ENCODE data around the gene XIRP1.
A peak's percentile ranks its signal among the peaks of the same experiment; 100 is the strongest.

The XIRP1 gene

GRCh38 chr3:39210078-39210477, 17.7 kb upstream of the XIRP1 start:
- ChIA-PET CTCF (interaction anchor here (1.3 to 8.2 kb wide), 7 partner anchors 8 to 168 kb away, joined by 4 to 55 read pairs (median 10); partner anchors contain the start of gene XIRP1), POLR2A (no interaction called here)
- TF ChIP-seq, protein P1, sequence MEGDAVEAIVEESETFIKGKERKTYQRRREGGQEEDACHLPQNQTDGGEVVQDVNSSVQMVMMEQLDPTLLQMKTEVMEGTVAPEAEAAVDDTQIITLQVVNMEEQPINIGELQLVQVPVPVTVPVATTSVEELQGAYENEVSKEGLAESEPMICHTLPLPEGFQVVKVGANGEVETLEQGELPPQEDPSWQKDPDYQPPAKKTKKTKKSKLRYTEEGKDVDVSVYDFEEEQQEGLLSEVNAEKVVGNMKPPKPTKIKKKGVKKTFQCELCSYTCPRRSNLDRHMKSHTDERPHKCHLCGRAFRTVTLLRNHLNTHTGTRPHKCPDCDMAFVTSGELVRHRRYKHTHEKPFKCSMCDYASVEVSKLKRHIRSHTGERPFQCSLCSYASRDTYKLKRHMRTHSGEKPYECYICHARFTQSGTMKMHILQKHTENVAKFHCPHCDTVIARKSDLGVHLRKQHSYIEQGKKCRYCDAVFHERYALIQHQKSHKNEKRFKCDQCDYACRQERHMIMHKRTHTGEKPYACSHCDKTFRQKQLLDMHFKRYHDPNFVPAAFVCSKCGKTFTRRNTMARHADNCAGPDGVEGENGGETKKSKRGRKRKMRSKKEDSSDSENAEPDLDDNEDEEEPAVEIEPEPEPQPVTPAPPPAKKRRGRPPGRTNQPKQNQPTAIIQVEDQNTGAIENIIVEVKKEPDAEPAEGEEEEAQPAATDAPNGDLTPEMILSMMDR (IDR thresholded peaks at IDR 0.05; ENCODE audit: control extremely low read depth, extremely low read depth, low read depth, missing control alignments), result no peak
- no peak for DNase-seq (ENCODE audit: extremely low spot score)

- DNase-seq (ENCODE audit: extremely low spot score), result no peak
- POLR2A ChIA-PET, result no interaction called here
- CTCF ChIA-PET, result interaction anchor here (1.3 to 8.2 kb wide), 7 partner anchors 8 to 169 kb away, joined by 4 to 55 read pairs (median 10); partner anchors contain the start of gene XIRP1
- TF ChIP-seq, protein P1 (IDR thresholded peaks at IDR 0.05; ENCODE audit: control extremely low read depth, extremely low read depth, low read depth, missing control alignments), result no peak
These were observed 17.1 kb upstream of the XIRP1 start for GRCh38 chr3:39209329-39209970.

GRCh38 chr3:39208463-39209055, 16.2 kb upstream of the XIRP1 start:
- ChIA-PET POLR2A (no interaction called here), CTCF (interaction anchor here (1.0 to 8.2 kb wide), 7 partner anchors 9 to 83 kb away, joined by 3 to 55 read pairs (median 10); partner anchors contain the start of gene XIRP1)
- TF ChIP-seq, protein P1 (IDR thresholded peaks at IDR 0.05; ENCODE audit: control extremely low read depth, extremely low read depth, low read depth, missing control alignments), result peak; percentile 74
- DNase-seq (ENCODE audit: extremely low spot score), result no peak

GRCh38 chr3:39207361-39208186, 15.2 kb upstream of the XIRP1 start:
- TF ChIP-seq, protein P1 (IDR thresholded peaks at IDR 0.05; ENCODE audit: control extremely low read depth, extremely low read depth, low read depth, missing control alignments), result no peak
- DNase-seq (ENCODE audit: extremely low spot score), result no peak
- ChIA-PET CTCF (interaction anchor here (1.0 to 8.2 kb wide), 7 partner anchors 10 to 84 kb away, joined by 3 to 55 read pairs (median 9); partner anchors contain the start of gene XIRP1), POLR2A (no interaction called here)

DNA sequence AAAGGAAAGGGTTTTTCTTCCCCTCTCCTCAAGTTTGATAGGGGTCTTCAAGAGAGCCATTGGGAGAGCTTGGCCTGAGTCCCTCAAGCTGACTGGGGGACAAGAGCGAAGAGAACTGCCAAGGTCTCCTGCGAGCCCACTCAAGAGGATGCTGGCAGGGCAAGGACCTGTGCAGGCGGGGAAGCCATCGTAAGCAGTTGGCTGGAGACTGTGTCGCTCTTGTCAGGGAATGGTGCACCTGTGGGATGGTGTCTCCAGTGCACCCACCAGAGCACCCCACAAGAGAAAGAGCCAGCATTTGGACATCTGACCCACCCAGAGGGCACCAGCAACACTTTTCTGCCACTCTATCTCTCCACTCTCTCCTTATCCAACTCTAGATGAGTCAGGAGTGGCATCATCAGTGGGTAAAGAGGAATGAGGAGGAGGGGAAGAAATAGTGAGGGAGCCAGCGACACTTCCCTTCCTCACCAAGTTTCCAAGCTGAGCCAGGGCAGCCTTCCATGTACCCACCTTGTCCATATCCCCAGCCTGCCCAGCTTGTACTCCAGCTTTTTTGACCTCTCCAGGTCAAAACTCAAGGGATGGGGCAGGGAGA, 13.6 kb upstream of the XIRP1 start:
- DNase-seq (ENCODE audit: extremely low spot score), result no peak
- ChIA-PET POLR2A (no interaction called here), CTCF (interaction anchor here (0.6 to 1.6 kb wide), 9 partner anchors 10 to 86 kb away, joined by 3 to 10 read pairs (median 4); partner anchors contain the start of gene XIRP1)
- TF ChIP-seq, protein P1 (IDR thresholded peaks at IDR 0.05; ENCODE audit: control extremely low read depth, extremely low read depth, low read depth, missing control alignments), result no peak

DNA sequence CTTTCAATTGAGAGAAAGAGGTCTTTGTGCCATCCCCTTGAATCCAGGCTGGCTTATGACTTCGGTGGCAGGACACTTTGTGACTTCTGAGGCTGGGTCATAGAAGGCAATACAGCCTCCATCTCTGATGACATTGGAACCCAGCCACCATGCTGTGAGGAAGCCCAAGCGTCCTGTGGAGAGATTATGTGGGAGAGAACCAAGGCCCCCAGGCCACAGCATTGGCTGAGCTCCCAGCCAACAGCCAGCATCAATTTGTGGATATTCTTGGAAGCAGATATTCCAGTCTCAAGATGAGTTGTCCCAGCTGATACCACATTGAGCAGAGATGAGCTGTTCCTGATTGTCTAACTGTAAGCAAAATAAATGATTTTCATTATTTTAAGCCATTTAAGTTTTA, 12.7 kb upstream of the XIRP1 start:
- TF ChIP-seq, protein P1 (IDR thresholded peaks at IDR 0.05; ENCODE audit: control extremely low read depth, extremely low read depth, low read depth, missing control alignments), result no peak
- DNase-seq (ENCODE audit: extremely low spot score), result no peak
- CTCF ChIA-PET, result interaction anchor here (1.0 to 1.6 kb wide), 7 partner anchors 10 to 87 kb away, joined by 3 to 10 read pairs (median 4); partner anchors contain the start of gene XIRP1
- POLR2A ChIA-PET, result no interaction called here

All from GM10248 (cell line).